Upper lobe of left lung (tissue), 6 donors: Measurements from ENCODE around the gene FAHD1. TPM values are rescaled to one million over a fixed set of nuclear protein-coding genes. Genes with fewer than 3 reads are reported as not detected.

ENCODE experiments used
- ATAC-seq, 2 donors: fragments of 200-7000 bp; cut with Tn5 transposase; one replicate each; pipeline ENCODE4 v1.9.1; 2022; ENCODE audit warnings: mild to moderate bottlenecking in 2 of 2, moderate library complexity in 2 of 2; ENCODE audit not compliant: low FRiP score in 2 of 2
- DNase-seq, 2 donors: peaks; one replicate each; pipeline ENCODE4 v3.0.0-alpha.2; 2019 to 2020
- H3K27ac ChIP-seq, 4 donors: fragments of 200-600 bp; sonication (generic); one replicate each; pipeline ENCODE4 v1.5.1; 2016 to 2019
- H3K27me3 ChIP-seq, 4 donors: fragments of 200-600 bp; sonication (generic); one replicate each; pipeline ENCODE4 v1.5.1; 2017 to 2019
- H3K36me3 ChIP-seq, 4 donors: fragments of 200-600 bp; sonication (generic); one replicate each; pipeline ENCODE4 v1.5.1; 2016 to 2019
- H3K4me1 ChIP-seq, 4 donors: fragments of 200-600 bp; sonication (generic); one replicate each; pipeline ENCODE4 v1.5.1; 2018 to 2019
- H3K4me3 ChIP-seq, 4 donors: fragments of 200-600 bp; sonication (generic); one replicate each; pipeline ENCODE4 v1.5.1; 2017 to 2019; ENCODE audit warnings: mild to moderate bottlenecking in 2 of 4, moderate library complexity in 1 of 4
- H3K9me3 ChIP-seq, 4 donors: fragments of 200-600 bp; sonication (generic); one replicate each; pipeline ENCODE4 v1.5.1; 2018 to 2019
- EP300 ChIP-seq, 4 donors: sonication (generic); formaldehyde crosslinking; IDR thresholded peaks; one replicate each; pipeline ENCODE4 v1.5.1; 2017; ENCODE audit warnings: antibody characterized with exemption in 4 of 4, control low read depth in 2 of 4
- POLR2A ChIP-seq, 4 donors: fragments of 450-650 bp; IDR thresholded peaks; one replicate each; pipeline ENCODE4 v1.5.1; 2016 to 2017; ENCODE audit warnings: antibody characterized with exemption in 4 of 4, mild to moderate bottlenecking in 2 of 4
- POLR2AphosphoS5 ChIP-seq, 2 donors: sonication (generic); formaldehyde crosslinking; IDR thresholded peaks; one replicate each; pipeline ENCODE4 v1.5.1; 2017; ENCODE audit warnings: antibody characterized with exemption in 2 of 2
- WGBS, 2 donors: methylation state at CpG; one replicate each; pipeline ENCODE4 v1.1.5; 2017 to 2018; 5-methylcytosine and 5-hydroxymethylcytosine counted together
- total RNA-seq, 6 donors: library from RNA; depleted of rRNA in 4 of 6; stranded (reverse); fragments of >200 nt in 4 of 6; gene quantifications; one replicate each; pipeline versions ENCODE4 v1.1.0 to v1.2.1, GENCODE V29; 2016 to 2021
- TF ChIP-seq, protein P1 (sequence below), 6 experiments: fragments of 450-650 bp in 4 of 6; fragments of 200-600 bp in 2 of 6; sonication (generic) in 2 of 6; IDR thresholded peaks; one replicate each; pipeline ENCODE4 v1.5.1; 2016 to 2019; ENCODE audit warnings: antibody characterized with exemption in 6 of 6
- donor health status: DM: no; HTN: no; CAD: no; lungs with moderate emphysema.
- donor health status: DM: no; HTN: yes; CAD: no; lungs with severe emphysema.

The FAHD1 gene
- total RNA-seq, 6 donors from 2014 or later, result 22.1 to 42.1 (median 32.6) TPM

GRCh38 chr16:1877804-1878203 lies 50.8 kb downstream of the FAHD1 start:
- Histone ChIP-seq H3K36me3 (no peaks in the 10 kb centered on the region), H3K27me3 (no peaks in the 10 kb centered on the region), H3K4me3 (no peak overlapping the region), H3K4me1 (peaks cover 0 to 4% (median 0%) of the 10 kb centered on the region in 4 donors), H3K27ac (no peak overlapping the region), H3K9me3 (no peaks in the 10 kb centered on the region)
- TF ChIP-seq POLR2AphosphoS5 (IDR thresholded peaks at IDR 0.05) (no peak), POLR2A (IDR thresholded peaks at IDR 0.05) (no peak), EP300 (IDR thresholded peaks at IDR 0.05) (no peak)
- TF ChIP-seq, protein P1, sequence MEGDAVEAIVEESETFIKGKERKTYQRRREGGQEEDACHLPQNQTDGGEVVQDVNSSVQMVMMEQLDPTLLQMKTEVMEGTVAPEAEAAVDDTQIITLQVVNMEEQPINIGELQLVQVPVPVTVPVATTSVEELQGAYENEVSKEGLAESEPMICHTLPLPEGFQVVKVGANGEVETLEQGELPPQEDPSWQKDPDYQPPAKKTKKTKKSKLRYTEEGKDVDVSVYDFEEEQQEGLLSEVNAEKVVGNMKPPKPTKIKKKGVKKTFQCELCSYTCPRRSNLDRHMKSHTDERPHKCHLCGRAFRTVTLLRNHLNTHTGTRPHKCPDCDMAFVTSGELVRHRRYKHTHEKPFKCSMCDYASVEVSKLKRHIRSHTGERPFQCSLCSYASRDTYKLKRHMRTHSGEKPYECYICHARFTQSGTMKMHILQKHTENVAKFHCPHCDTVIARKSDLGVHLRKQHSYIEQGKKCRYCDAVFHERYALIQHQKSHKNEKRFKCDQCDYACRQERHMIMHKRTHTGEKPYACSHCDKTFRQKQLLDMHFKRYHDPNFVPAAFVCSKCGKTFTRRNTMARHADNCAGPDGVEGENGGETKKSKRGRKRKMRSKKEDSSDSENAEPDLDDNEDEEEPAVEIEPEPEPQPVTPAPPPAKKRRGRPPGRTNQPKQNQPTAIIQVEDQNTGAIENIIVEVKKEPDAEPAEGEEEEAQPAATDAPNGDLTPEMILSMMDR (IDR thresholded peaks at IDR 0.05), result no peak
- WGBS, 2 donors, result 37 to 47% methylated on average over 11 of the region's 11 CpGs
- ATAC-seq (no peak), DNase-seq (no peak)

DNA sequence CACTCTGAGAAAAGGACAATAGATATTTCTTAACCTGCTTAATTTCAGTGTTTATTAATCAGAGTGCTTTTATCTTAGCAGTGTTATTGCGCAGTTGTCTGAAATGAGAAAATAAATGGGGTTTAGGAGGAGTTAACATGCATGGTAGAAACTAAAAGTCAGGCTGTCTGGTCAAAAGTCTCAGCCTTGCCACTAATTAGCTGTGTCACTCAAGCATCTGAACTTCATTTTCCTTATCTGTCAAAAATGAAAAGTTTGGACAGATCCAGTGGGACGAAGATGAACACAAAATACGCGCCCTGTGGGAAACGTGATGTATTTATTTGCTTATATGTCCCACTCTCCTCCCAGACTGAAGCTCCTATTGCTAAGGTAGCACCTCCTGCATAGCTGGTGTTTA lies 51.2 kb downstream of the FAHD1 start:
- Histone ChIP-seq H3K4me3 (no peak overlapping the region), H3K36me3 (no peaks in the 10 kb centered on the region), H3K27ac (no peak overlapping the region), H3K4me1 (peaks cover 0 to 4% (median 0%) of the 10 kb centered on the region in 4 donors), H3K27me3 (no peaks in the 10 kb centered on the region), H3K9me3 (no peaks in the 10 kb centered on the region)
- no peak for DNase-seq
- TF ChIP-seq, protein P1 (IDR thresholded peaks at IDR 0.05), result no peak
- no peak for TF ChIP-seq POLR2AphosphoS5 (IDR thresholded peaks at IDR 0.05)
- TF ChIP-seq POLR2A (IDR thresholded peaks at IDR 0.05), result no peak
- TF ChIP-seq EP300 (IDR thresholded peaks at IDR 0.05), result no peak
- ATAC-seq, result no peak
- 70 to 73% methylated on average over 5 of the region's 5 CpGs for WGBS, 2 donors

Other genes with a start within 250 kb of the FAHD1 start
- gene IFT140, start 215.1 kb upstream of the FAHD1 start, total RNA-seq, result 100 to 1,000 TPM in 1 of 6 donors, 10 to 100 TPM in 5; 32.1 to 152 (median 49.8) TPM
- 10 to 100 TPM; 16.3 to 57.6 (median 20.6) TPM for gene CRAMP1, start 214.8 kb upstream of the FAHD1 start, total RNA-seq
- 10 to 100 TPM; 15.8 to 60.5 (median 38.3) TPM for gene JPT2, start 148.9 kb upstream of the FAHD1 start, total RNA-seq
- gene MAPK8IP3, start 121.0 kb upstream of the FAHD1 start, total RNA-seq, result 100 to 1,000 TPM in 2 of 6 donors, 10 to 100 TPM in 4; 46.4 to 505 (median 71.9) TPM
- 100 to 1,000 TPM in 2 of 6 donors, 10 to 100 TPM in 4; 57.8 to 155 (median 78.9) TPM for gene NME3, start 55.7 kb upstream of the FAHD1 start, total RNA-seq
- gene EME2, start 54.4 kb upstream of the FAHD1 start, total RNA-seq, result 10 to 100 TPM; 10.8 to 87.0 (median 21.5) TPM
- gene MRPS34, start 54.1 kb upstream of the FAHD1 start, total RNA-seq, result 10 to 100 TPM; 49.2 to 91.7 (median 69.8) TPM
- gene SPSB3, start 44.6 kb upstream of the FAHD1 start, total RNA-seq, result 100 to 1,000 TPM in 2 of 6 donors, 10 to 100 TPM in 4; 46.2 to 234 (median 64.4) TPM
- gene NUBP2, start 44.2 kb upstream of the FAHD1 start, total RNA-seq, result 10 to 100 TPM; 53.2 to 85.6 (median 60.5) TPM
- gene IGFALS, start 33.5 kb upstream of the FAHD1 start, total RNA-seq, result 10 to 100 TPM in 1 of 6 donors, 1 to 10 TPM in 5; 1.0 to 11.5 (median 3.1) TPM
- gene HAGH, start 381 bp upstream of the FAHD1 start, total RNA-seq, result 100 to 1,000 TPM in 5 of 6 donors, 10 to 100 TPM in 1; 84.5 to 251 (median 122) TPM
- gene MEIOB, start 45.0 kb downstream of the FAHD1 start, total RNA-seq, result under 1 TPM in 1 of 6 donors, not detected in 5; 0.54 TPM
- gene HS3ST6, start 91.2 kb downstream of the FAHD1 start, total RNA-seq, result 1 to 10 TPM in 2 of 6 donors, under 1 TPM in 2, not detected in 2; 0.44 to 4.0 (median 0.95) TPM
- 10 to 100 TPM; 18.2 to 45.3 (median 31.9) TPM for gene MSRB1, start 116.0 kb downstream of the FAHD1 start, total RNA-seq
- gene RPL3L, start 127.5 kb downstream of the FAHD1 start, total RNA-seq, result not detected
- gene NDUFB10, start 132.3 kb downstream of the FAHD1 start, total RNA-seq, result 100 to 1,000 TPM in 4 of 6 donors, 10 to 100 TPM in 2; 76.5 to 245 (median 107) TPM
- 1,000 to 10,000 TPM; 1,128 to 1,943 (median 1,579) TPM for gene RPS2, start 137.6 kb downstream of the FAHD1 start, total RNA-seq
- under 1 TPM in 1 of 6 donors, not detected in 5; 0.37 TPM for gene RNF151, start 139.7 kb downstream of the FAHD1 start, total RNA-seq
- gene TBL3, start 144.8 kb downstream of the FAHD1 start, total RNA-seq, result 10 to 100 TPM; 22.0 to 51.6 (median 35.0) TPM
- gene NOXO1, start 154.3 kb downstream of the FAHD1 start, total RNA-seq, result 1 to 10 TPM in 5 of 6 donors, not detected in 1; 2.1 to 5.4 (median 5.0) TPM
- 10 to 100 TPM in 5 of 6 donors, 1 to 10 TPM in 1; 5.2 to 40.3 (median 24.7) TPM for gene GFER, start 157.0 kb downstream of the FAHD1 start, total RNA-seq
- gene SYNGR3, start 162.8 kb downstream of the FAHD1 start, total RNA-seq, result 1 to 10 TPM in 1 of 6 donors, under 1 TPM in 3, not detected in 2; 0.15 to 1.4 (median 0.34) TPM
- gene ZNF598, start 182.6 kb downstream of the FAHD1 start, total RNA-seq, result 10 to 100 TPM; 20.1 to 62.8 (median 41.7) TPM
- gene NPW, start 192.6 kb downstream of the FAHD1 start, total RNA-seq, result under 1 TPM in 2 of 6 donors, not detected in 4; 0.67 to 0.80 TPM
- 100 to 1,000 TPM; 131 to 604 (median 283) TPM for gene NHERF2, start 199.7 kb downstream of the FAHD1 start, total RNA-seq
- gene NTHL1, start 220.6 kb downstream of the FAHD1 start, total RNA-seq, result 10 to 100 TPM; 17.8 to 43.6 (median 28.8) TPM
- 100 to 1,000 TPM in 4 of 6 donors, 10 to 100 TPM in 2; 47.3 to 296 (median 118) TPM for gene TSC2, start 220.8 kb downstream of the FAHD1 start, total RNA-seq